Kidney (tissue), 22 donors: ENCODE measurements around the gene EHBP1L1. TPM values are rescaled to one million over a fixed set of nuclear protein-coding genes. Genes with fewer than 3 reads are reported as not detected.

ENCODE experiments used
- DNase-seq, 5 donors: peaks; one replicate each; pipeline ENCODE4 v3.0.0-alpha.2; 2013 to 2020
- FAIRE-seq: peaks from 2 replicates; lab custom pipeline; 2012; peaks lifted over from hg19 to GRCh38; lab: Jason Lieb, UNC
- H3K27ac ChIP-seq, 2 donors: one replicate each; pipeline ENCODE4 v1.7.0; 2013; ENCODE audit warnings: low read depth in 2 of 2, low read length in 2 of 2, inconsistent platforms in 1 of 2
- H3K27me3 ChIP-seq: one replicate; pipeline ENCODE4 v1.7.1; 2013; ENCODE audit warnings: low read length, inconsistent platforms; ENCODE audit not compliant: control insufficient read depth, insufficient read depth
- H3K36me3 ChIP-seq, 3 donors: one replicate each; pipeline versions ENCODE4 v1.7.0 to v1.7.1; 2013; ENCODE audit warnings: low read length in 3 of 3, control low read depth in 1 of 3, inconsistent platforms in 1 of 3; ENCODE audit not compliant: insufficient read depth in 3 of 3, control insufficient read depth in 2 of 3
- H3K4me1 ChIP-seq, 3 donors: one replicate each; pipeline versions ENCODE4 v1.7.0 to v1.7.1; 2013; ENCODE audit warnings: low read length in 3 of 3, inconsistent platforms in 1 of 3, low read depth in 1 of 3; ENCODE audit not compliant: control insufficient read depth in 2 of 3, insufficient read depth in 2 of 3
- H3K4me3 ChIP-seq, 3 donors: one replicate each; pipeline versions ENCODE4 v1.7.0 to v1.8.1; 2013; ENCODE audit warnings: low read length in 3 of 3, control low read depth in 1 of 3, inconsistent platforms in 1 of 3
- H3K9ac ChIP-seq, 3 donors: one replicate each; pipeline versions ENCODE4 v1.7.0 to v1.7.1; 2013; ENCODE audit warnings: low read length in 3 of 3, control low read depth in 1 of 3, inconsistent platforms in 1 of 3
- H3K9me3 ChIP-seq, 3 donors: one replicate each; pipeline versions ENCODE4 v1.7.0 to v1.7.1; 2013; ENCODE audit warnings: low read length in 3 of 3, control low read depth in 1 of 3, inconsistent platforms in 1 of 3; ENCODE audit not compliant: control insufficient read depth in 2 of 3, insufficient read depth in 1 of 3
- intact Hi-C: fragments of 100-400 bp; cut with DNase I; formaldehyde crosslinking; loops from one replicate; pipeline ENCODE4 v1.11.1; 2022
- long read RNA-seq, 10 donors: library from polyadenylated mRNA in 1 of 10; unstranded in 1 of 10; transcript quantifications; one replicate each; pipeline ENCODE4 v2.0.0 and lab custom pipeline, GENCODE V29; 2021 to 2026
- polyA plus RNA-seq: library from polyadenylated mRNA; stranded (reverse); fragments of 350-450 nt; fragmentation: Illumina TruSeq; extraction: RNeasy Lipid Tissue Mini Kit (QIAGEN cat#74804); gene quantifications from one replicate; pipeline ENCODE4 v1.2.3, GENCODE V29; 2014; ENCODE audit warnings: low read depth, low replicate concordance; ENCODE audit not compliant: insufficient read depth
- total RNA-seq: library from RNA; stranded (reverse); fragmentation: NEBNext Ultra II Directional; extraction: Animal tissue kit (Norgen Biotek cat#: 25700); gene quantifications from one replicate; pipeline ENCODE4 v1.2.1, GENCODE V29; 2021
- TF ChIP-seq, protein P1 (sequence below): IDR thresholded peaks from 3 replicates; pipeline ENCODE4 v1.5.1; 2012; ENCODE audit warnings: mild to moderate bottlenecking, moderate library complexity, borderline replicate concordance; ENCODE audit not compliant: insufficient read depth; ENCODE audit errors: extremely low read depth
- donor health status: control.
- donor health status: control.
- donor health status: control.
- donor health status: control.
- donor health status: control.
- donor health status: DM: yes; HTN: yes; CAD: no.
- donor health status: Normal renal cell carcinoma (clear cell type).

EHBP1L1 gene
- total RNA-seq, result 95.4 TPM
- polyA plus RNA-seq, result 20.5 TPM
- long read RNA-seq, donor 1, result 0 reads
- long read RNA-seq, donor 2, partial matches to known transcripts, result 0 of 4 reads
- long read RNA-seq, donor 2, other reads (novel, unspliced or antisense), result 0 of 4 reads
- long read RNA-seq, donor 3, transcript EHBP1L1-202 (1 exons, 3,169 nt), result major isoform, 8 of 8 reads
- long read RNA-seq, donor 3, partial matches to known transcripts, result 0 of 8 reads
- long read RNA-seq, donor 3, other reads (novel, unspliced or antisense), result 0 of 8 reads
- long read RNA-seq, donor 4, transcript EHBP1L1-202 (1 exons, 3,169 nt), result major isoform, 7 of 9 reads
- long read RNA-seq, donor 4, partial matches to known transcripts, result 0 of 9 reads
- long read RNA-seq, donor 4, other reads (novel, unspliced or antisense), result 0 of 9 reads
- long read RNA-seq, donor 5, result 0 reads
- long read RNA-seq, donor 6, partial matches to known transcripts, result 0 of 4 reads
- long read RNA-seq, donor 6, other reads (novel, unspliced or antisense), result 0 of 4 reads
- long read RNA-seq, donor 7, partial matches to known transcripts, result 16 of 32 reads
- long read RNA-seq, donor 7, other reads (novel, unspliced or antisense), result 13 of 32 reads
- long read RNA-seq, donor 8, result 0 reads
- long read RNA-seq, donor 9, partial matches to known transcripts, result 0 of 2 reads
- long read RNA-seq, donor 9, other reads (novel, unspliced or antisense), result 0 of 2 reads
- long read RNA-seq, donor 10, transcript EHBP1L1-202 (1 exons, 3,169 nt), result major isoform, 5 of 5 reads
- long read RNA-seq, donor 10, partial matches to known transcripts, result 0 of 5 reads
- long read RNA-seq, donor 10, other reads (novel, unspliced or antisense), result 0 of 5 reads

DNA sequence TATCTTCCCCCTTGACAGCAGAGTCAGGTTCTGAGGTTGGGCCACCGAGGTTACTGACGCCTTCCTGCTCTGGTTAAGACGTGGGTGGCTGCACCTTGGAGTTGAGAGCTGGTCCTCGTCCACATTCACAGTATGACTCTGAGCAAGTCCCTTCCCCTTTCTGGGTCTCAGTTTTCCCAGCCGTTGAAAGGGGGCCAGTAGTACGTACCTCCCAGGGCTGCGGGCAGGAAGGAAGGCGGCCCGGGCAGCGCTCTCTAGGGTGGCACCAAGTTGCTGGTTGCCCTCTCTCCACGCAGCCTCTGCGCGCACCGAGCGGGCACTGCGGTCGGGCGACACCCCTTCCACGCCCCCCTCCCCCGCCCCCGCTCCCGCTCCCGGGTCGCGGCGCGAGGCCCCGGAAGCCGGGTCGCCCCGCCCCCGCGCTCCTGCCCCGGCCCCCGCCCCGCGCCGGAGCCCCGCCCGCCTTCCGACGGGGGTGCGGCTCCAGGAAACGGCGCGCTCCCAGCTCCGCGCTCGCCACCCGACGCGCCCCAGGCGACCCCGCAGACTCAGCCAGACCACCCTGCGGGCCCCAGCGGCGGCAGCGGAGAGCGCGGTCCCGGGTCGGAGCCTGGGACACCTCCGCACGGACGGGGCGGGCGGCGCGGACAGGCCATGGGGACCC is at the start of gene EHBP1L1:
TSS of gene EHBP1L1 (plus strand) at position 486 of the 664 bp plus-strand sequence. CDS start 250 bp downstream, outside the sequence.
- Histone ChIP-seq H3K27ac (peak within 1 kb of the TSS; percentile 85 to 89), H3K4me3 (peak within 1 kb of the TSS; percentile 2 to 80 (median 68)), H3K27me3 (no peaks in the 10 kb centered on the region), H3K9ac (peak within 1 kb of the TSS in 2 of 3 donors; percentile 48 to 77), H3K36me3 (peaks cover 0 to 5% (median 0%) of the 10 kb centered on the region in 3 donors), H3K4me1 (peaks cover 0 to 45% (median 19%) of the 10 kb centered on the region in 3 donors), H3K9me3 (no peaks in the 10 kb centered on the region)
- TF ChIP-seq, protein P1, sequence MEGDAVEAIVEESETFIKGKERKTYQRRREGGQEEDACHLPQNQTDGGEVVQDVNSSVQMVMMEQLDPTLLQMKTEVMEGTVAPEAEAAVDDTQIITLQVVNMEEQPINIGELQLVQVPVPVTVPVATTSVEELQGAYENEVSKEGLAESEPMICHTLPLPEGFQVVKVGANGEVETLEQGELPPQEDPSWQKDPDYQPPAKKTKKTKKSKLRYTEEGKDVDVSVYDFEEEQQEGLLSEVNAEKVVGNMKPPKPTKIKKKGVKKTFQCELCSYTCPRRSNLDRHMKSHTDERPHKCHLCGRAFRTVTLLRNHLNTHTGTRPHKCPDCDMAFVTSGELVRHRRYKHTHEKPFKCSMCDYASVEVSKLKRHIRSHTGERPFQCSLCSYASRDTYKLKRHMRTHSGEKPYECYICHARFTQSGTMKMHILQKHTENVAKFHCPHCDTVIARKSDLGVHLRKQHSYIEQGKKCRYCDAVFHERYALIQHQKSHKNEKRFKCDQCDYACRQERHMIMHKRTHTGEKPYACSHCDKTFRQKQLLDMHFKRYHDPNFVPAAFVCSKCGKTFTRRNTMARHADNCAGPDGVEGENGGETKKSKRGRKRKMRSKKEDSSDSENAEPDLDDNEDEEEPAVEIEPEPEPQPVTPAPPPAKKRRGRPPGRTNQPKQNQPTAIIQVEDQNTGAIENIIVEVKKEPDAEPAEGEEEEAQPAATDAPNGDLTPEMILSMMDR, result no peak
- intact Hi-C loops, result no loop called here
- DNase-seq, result peak in 3 of 5 donors; percentile 75 to 90 (median 79)
- no peak for FAIRE-seq

DNA sequence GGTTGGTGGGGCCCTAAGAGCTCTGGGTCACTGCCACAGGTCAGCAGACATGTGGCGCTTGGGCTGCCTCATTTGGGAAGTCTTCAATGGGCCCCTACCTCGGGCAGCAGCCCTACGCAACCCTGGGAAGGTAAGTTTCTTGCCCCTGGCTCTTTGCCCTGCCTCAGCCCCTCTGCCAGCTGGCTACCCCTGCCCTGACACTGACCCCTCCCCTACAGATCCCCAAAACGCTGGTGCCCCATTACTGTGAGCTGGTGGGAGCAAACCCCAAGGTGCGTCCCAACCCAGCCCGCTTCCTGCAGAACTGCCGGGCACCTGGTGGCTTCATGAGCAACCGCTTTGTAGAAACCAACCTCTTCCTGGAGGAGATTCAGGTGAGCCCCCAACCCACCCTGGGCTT is 49.1 kb upstream of the EHBP1L1 start:
- peak in 1 of 5 donors; percentile 69 for DNase-seq
- H3K9me3 ChIP-seq, result no peaks in the 10 kb centered on the region
- TF ChIP-seq, protein P1, result no peak
- peaks cover 5 to 30% (median 13%) of the 10 kb centered on the region in 3 donors for H3K36me3 ChIP-seq
- FAIRE-seq, result no peak
- intact Hi-C loops, result no loop called here
- H3K27me3 ChIP-seq, result no peaks in the 10 kb centered on the region
- H3K4me1 ChIP-seq, result peaks cover 0 to 24% (median 16%) of the 10 kb centered on the region in 3 donors
- H3K9ac ChIP-seq, result no peak overlapping the region
- H3K27ac ChIP-seq, result no peak overlapping the region
- H3K4me3 ChIP-seq, result no peak overlapping the region

DNA sequence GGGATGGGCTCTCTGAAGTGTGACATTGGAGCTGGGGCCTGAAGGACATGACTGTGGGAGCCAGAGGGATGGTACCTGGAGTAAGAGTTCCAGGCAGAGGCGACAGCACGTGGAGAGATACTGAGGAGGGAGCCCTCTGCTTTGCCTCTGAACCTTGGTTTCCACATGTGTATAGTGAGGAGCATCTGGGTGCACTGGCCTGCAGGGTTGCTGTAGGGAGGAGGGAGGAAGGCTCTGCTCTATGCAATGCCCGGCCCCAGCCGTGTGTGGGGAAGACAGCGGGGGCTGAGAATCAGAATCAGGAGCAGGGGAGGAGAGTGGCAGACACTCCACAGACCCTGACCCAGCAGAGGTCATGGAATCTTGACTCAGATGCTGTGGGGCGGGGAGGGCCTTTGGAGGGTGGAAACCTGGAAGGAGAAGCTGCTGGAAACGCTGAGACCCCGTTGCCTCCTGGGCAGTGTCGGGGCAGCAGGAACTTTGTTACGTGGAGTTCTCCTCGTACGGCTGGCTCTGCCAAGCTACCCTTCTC is 47.0 kb upstream of the EHBP1L1 start:
- Histone ChIP-seq H3K27ac (no peak overlapping the region), H3K27me3 (no peaks in the 10 kb centered on the region), H3K4me3 (no peak overlapping the region), H3K9me3 (no peaks in the 10 kb centered on the region), H3K4me1 (peaks cover 0 to 20% (median 14%) of the 10 kb centered on the region in 3 donors), H3K36me3 (peaks cover 7 to 40% (median 20%) of the 10 kb centered on the region in 3 donors), H3K9ac (no peak overlapping the region)
- TF ChIP-seq, protein P1, result no peak
- DNase-seq (no peak), FAIRE-seq (no peak)
- intact Hi-C loops, result no loop called here
